Activated CD4-positive, alpha-beta T cell treated with anti-CD3 and anti-CD28 coated beads for 36 hours (primary cell): ENCODE measurements around the gene PLPPR1. TPM values are rescaled to one million over a fixed set of nuclear protein-coding genes. Genes with fewer than 3 reads are reported as not detected.

Experiments
- ATAC-seq: fragments of 200-7000 bp; cut with Tn5 transposase; one replicate; pipeline ENCODE4 v1.10.0; 2021; ENCODE audit warnings: mild to moderate bottlenecking, moderate library complexity
- CTCF ChIA-PET: fragments of 350-600 bp; sonication (Branson Sonifier 250); formaldehyde crosslinking; loops from one replicate; lab custom pipeline; 2021; ENCODE audit warnings: antibody characterized with exemption; lab: Charles Lee
- POLR2A ChIA-PET: fragments of 350-600 bp; sonication (Branson Sonifier 250); formaldehyde crosslinking; loops from one replicate; lab custom pipeline; 2021; ENCODE audit warnings: antibody characterized with exemption, inconsistent platforms; lab: Charles Lee
- DNase-seq: peaks from one replicate; pipeline ENCODE4 v3.0.0-alpha.2; 2020
- H3K27ac Mint-ChIP-seq: one replicate; pipeline ENCODE4 v1.8.0; 2021; ENCODE audit warnings: mixed read lengths
- H3K27me3 Mint-ChIP-seq: one replicate; pipeline ENCODE4 v1.8.0; 2021; ENCODE audit warnings: mixed read lengths
- H3K36me3 Mint-ChIP-seq: one replicate; pipeline ENCODE4 v1.8.0; 2021; ENCODE audit warnings: low read depth, mixed read lengths
- H3K4me1 Mint-ChIP-seq: one replicate; pipeline ENCODE4 v1.8.0; 2021; ENCODE audit warnings: mixed read lengths
- H3K4me3 Mint-ChIP-seq: one replicate; pipeline ENCODE4 v1.8.0; 2021; ENCODE audit warnings: mild to moderate bottlenecking, moderate library complexity, mixed read lengths
- H3K9me3 Mint-ChIP-seq: one replicate; pipeline ENCODE4 v1.8.0; 2021; ENCODE audit warnings: low read depth, mixed read lengths
- intact Hi-C, 2 experiments: fragments of 100-400 bp; cut with DNase I in 1 of 2; cut with micrococcal nuclease in 1 of 2; formaldehyde crosslinking; loops; one replicate each; pipeline versions ENCODE4 v1.14.2 to v1.15.1; 2022 to 2024; cut with DNase I, micrococcal nuclease
- total RNA-seq, 2 experiments: library from RNA; stranded (reverse); gene quantifications; one replicate each; pipeline ENCODE4 v1.2.3, GENCODE V29; 2021

Gene PLPPR1
- total RNA-seq, 2 experiments from 2014 or later: not detected

DNA sequence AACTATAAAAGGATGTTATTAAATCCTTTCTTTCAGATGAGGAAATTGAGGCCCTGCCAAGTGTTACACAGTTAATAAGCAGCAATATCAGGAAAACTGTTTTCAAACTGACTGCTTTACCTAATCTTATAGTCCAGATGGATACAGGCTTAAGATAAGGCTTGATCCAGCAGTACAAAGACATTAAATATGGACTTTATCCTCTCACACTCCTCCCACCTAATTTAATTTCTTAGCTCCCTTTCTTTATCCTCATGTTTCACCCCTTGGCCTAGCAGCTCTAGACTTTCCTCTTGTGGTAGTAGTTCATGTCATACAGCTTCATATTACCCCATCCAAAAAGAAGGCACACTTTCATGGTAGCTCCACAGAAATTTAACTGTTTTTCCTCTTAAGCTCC lies 191.8 kb downstream of the PLPPR1 start:
- Mint-ChIP-seq H3K27me3 (no peaks in the 10 kb centered on the region), H3K4me1 (no peaks in the 10 kb centered on the region), H3K4me3 (no peak overlapping the region), H3K27ac (no peak overlapping the region), H3K36me3 (no peaks in the 10 kb centered on the region), H3K9me3 (no peaks in the 10 kb centered on the region)
- POLR2A ChIA-PET: no interaction called here
- intact Hi-C loops: no loop called here
- CTCF ChIA-PET: no interaction called here
- ATAC-seq (no peak), DNase-seq (no peak)

DNA sequence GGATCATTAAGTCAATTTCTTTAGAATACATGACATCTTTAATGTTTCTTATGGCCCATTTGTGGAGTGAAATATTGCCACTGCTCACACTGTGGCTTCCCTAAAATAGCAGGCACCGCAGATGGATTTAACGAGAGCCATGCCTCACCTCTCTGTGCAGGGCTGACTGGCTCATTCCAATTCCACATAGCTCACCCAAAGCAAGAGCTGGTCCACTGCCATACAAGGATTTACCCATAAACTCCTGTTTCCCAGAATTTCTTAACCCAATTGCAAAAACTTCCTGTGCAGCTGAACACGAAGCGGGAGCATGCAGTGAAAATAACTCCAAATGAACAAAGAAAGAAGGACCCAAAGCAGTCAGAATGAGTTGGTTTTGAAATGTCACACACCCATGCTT lies 196.7 kb downstream of the PLPPR1 start:
- no peaks in the 10 kb centered on the region for H3K36me3 Mint-ChIP-seq
- no peak overlapping the region for H3K4me3 Mint-ChIP-seq
- H3K4me1 Mint-ChIP-seq: no peaks in the 10 kb centered on the region

DNA sequence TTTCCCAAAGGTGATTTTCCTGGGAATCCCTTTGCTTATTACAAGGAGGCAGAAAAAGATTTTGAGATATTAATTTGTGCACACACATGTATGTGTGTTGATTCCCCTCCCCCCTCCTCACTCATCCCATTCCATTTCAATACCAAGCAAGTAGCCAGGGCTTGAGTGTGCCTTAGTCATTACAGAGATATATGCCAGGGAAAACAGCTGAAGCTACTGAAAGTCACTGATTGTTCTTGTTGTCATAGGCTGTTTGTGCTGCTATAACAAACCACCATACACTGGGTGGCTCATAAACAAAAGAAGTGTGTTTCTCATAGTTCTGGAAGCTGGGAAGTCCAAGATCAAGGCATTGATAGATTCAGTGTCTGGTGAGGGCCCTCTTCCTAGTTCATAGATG lies 197.6 kb downstream of the PLPPR1 start:
- Mint-ChIP-seq H3K9me3 (no peaks in the 10 kb centered on the region), H3K4me1 (no peaks in the 10 kb centered on the region), H3K27me3 (no peaks in the 10 kb centered on the region), H3K36me3 (no peaks in the 10 kb centered on the region), H3K27ac (no peak overlapping the region), H3K4me3 (no peak overlapping the region)
- no peak for ATAC-seq
- no peak for DNase-seq
- CTCF ChIA-PET: interaction anchor here (0.6 kb wide), 1 partner anchor 523 kb away, joined by 4 read pairs; no protein-coding TSS in a partner anchor
- POLR2A ChIA-PET: no interaction called here
- intact Hi-C loops: no loop called here

More for the DNA sequence above, 196.7 kb downstream of the PLPPR1 start:
- no peaks in the 10 kb centered on the region for H3K9me3 Mint-ChIP-seq
- no peak overlapping the region for H3K27ac Mint-ChIP-seq
- H3K27me3 Mint-ChIP-seq: no peaks in the 10 kb centered on the region
- ATAC-seq (no peak), DNase-seq (no peak)
- ChIA-PET CTCF (no interaction called here), POLR2A (no interaction called here)
- intact Hi-C loops: no loop called here

DNA sequence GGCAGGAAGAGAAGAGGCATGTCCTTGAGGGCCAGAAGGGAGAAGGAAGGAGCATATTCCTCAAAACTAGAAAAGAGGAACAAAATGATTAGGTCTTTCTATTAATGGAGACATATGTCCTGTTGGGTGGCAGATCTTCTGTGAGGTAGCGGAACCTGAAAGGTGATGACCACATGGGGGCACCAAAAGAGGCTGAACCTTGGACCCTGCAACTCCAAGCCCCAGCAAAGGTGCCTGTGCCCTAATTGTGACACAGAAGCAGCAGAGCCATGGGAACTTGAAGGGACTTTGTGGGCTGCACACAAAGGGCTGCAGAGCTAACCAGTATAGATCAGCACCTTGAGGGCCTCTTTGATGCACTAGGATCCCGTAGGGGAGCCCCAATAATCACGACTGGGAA lies 198.3 kb downstream of the PLPPR1 start:
- ATAC-seq: no peak
- no peak overlapping the region for H3K4me3 Mint-ChIP-seq
- peak; percentile 3 for DNase-seq
- intact Hi-C loops: no loop called here
- H3K27ac Mint-ChIP-seq: no peak overlapping the region
- ChIA-PET CTCF (interaction anchor here (0.6 kb wide), 1 partner anchor 524 kb away, joined by 4 read pairs; no protein-coding TSS in a partner anchor), POLR2A (no interaction called here)
- no peaks in the 10 kb centered on the region for H3K4me1 Mint-ChIP-seq
- H3K36me3 Mint-ChIP-seq: no peaks in the 10 kb centered on the region
- H3K27me3 Mint-ChIP-seq: no peaks in the 10 kb centered on the region
- no peaks in the 10 kb centered on the region for H3K9me3 Mint-ChIP-seq

DNA sequence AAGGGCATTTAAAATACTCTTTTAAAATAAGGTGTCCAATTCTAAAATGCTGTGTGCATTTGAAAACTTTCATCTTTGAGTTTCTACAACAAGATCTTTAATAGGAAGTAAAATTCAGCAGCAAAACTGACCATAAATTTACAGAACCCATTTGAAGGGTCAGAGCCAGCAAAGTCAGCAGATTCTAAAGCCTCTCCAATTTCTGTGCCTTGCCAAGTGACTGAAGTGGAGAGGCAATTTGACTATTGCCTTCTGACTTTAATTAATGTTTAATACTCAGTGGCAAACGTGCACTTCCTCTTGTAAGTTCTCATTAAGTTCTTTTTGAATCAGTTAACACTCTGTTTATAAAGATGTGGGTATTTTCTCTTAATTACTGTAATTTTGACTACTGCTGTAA lies 201.1 kb downstream of the PLPPR1 start:
- no peak for DNase-seq
- no peaks in the 10 kb centered on the region for H3K27me3 Mint-ChIP-seq
- intact Hi-C loops: loop anchor here in 1 of 2 experiments (10.0 kb wide), 1 partner anchor 515 kb away; no protein-coding TSS in a partner anchor
- ChIA-PET POLR2A (no interaction called here), CTCF (interaction anchor here (0.6 kb wide), 1 partner anchor 596 kb away, joined by 4 read pairs; no protein-coding TSS in a partner anchor)
- no peaks in the 10 kb centered on the region for H3K4me1 Mint-ChIP-seq
- ATAC-seq: no peak
- H3K36me3 Mint-ChIP-seq: no peaks in the 10 kb centered on the region
- no peak overlapping the region for H3K27ac Mint-ChIP-seq
- H3K4me3 Mint-ChIP-seq: no peak overlapping the region
- no peaks in the 10 kb centered on the region for H3K9me3 Mint-ChIP-seq

- Mint-ChIP-seq H3K4me3 (no peak overlapping the region), H3K27me3 (peaks cover 2% of the 10 kb centered on the region), H3K27ac (no peak overlapping the region), H3K9me3 (no peaks in the 10 kb centered on the region), H3K4me1 (no peaks in the 10 kb centered on the region), H3K36me3 (no peaks in the 10 kb centered on the region)
- POLR2A ChIA-PET: no interaction called here
- no peak for ATAC-seq
- CTCF ChIA-PET: interaction anchor here (2.0 kb wide), 1 partner anchor 79 kb away, joined by 6 read pairs; no protein-coding TSS in a partner anchor
- DNase-seq: no peak
- intact Hi-C loops: loop anchor here in 1 of 2 experiments (10.0 kb wide), 1 partner anchor 518 kb away; no protein-coding TSS in a partner anchor
Observed at GRCh38 chr9:101232405-101232977, 204.0 kb downstream of the PLPPR1 start.

DNA sequence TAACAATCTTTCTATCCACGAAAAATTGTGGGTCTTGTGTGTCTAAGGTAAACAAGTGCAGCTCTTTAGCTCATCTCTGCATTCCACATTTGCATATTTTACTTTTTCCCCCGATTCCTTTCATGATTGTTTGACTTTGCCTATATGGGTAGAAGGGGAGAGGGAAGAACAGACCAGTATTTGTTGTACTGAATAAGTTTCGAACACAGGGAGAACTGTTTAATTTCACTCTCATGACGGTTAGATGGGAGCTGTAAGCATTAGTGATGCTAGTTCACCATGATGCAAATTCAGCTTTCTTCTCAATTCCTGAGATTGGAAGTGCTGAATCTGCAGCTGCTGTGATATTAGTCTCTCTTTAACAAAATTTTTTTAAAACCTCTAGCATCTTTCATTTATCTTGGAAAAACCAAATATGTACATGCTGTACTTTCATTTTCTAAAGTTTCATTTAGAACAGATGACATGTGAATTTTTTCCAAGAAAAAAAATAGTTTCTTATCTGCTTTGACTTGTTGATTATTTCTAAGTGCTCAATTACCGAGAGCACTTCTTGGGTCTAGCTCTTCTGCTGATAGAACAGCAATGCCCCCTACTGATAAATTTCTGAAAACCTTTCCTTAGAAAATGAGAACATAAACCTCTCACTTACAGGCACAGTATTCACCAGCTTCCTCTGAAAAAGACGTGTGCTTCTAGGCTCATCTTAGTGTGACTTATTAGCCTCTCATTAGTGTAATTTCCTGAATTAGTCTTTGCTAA lies 206.8 kb downstream of the PLPPR1 start:
- H3K4me3 Mint-ChIP-seq: no peak overlapping the region
- H3K9me3 Mint-ChIP-seq: no peaks in the 10 kb centered on the region
- intact Hi-C loops: loop anchor here in 1 of 2 experiments (2.0 to 10.0 kb wide), 2 partner anchors 520 to 632 kb away; no protein-coding TSS in a partner anchor
- ATAC-seq (no peak), DNase-seq (no peak)
- H3K27ac Mint-ChIP-seq: no peak overlapping the region
- H3K27me3 Mint-ChIP-seq: peaks cover 2% of the 10 kb centered on the region
- POLR2A ChIA-PET: no interaction called here
- no peaks in the 10 kb centered on the region for H3K4me1 Mint-ChIP-seq
- no peaks in the 10 kb centered on the region for H3K36me3 Mint-ChIP-seq
- CTCF ChIA-PET: interaction anchor here (1.0 to 1.5 kb wide), 4 partner anchors 10 to 633 kb away, joined by 3 to 4 read pairs (median 3); no protein-coding TSS in a partner anchor

- H3K36me3 Mint-ChIP-seq: no peaks in the 10 kb centered on the region
- intact Hi-C loops: loop anchor here in 1 of 2 experiments (10.0 kb wide), 1 partner anchor 48 kb away; no protein-coding TSS in a partner anchor
- no peak overlapping the region for H3K4me3 Mint-ChIP-seq
- H3K27me3 Mint-ChIP-seq: peaks cover 4% of the 10 kb centered on the region
- CTCF ChIA-PET: no interaction called here
- ATAC-seq (no peak), DNase-seq (no peak)
- POLR2A ChIA-PET: no interaction called here
- no peak overlapping the region for H3K27ac Mint-ChIP-seq
- no peaks in the 10 kb centered on the region for H3K9me3 Mint-ChIP-seq
- no peaks in the 10 kb centered on the region for H3K4me1 Mint-ChIP-seq
Observed at GRCh38 chr9:101242651-101243050, 214.1 kb downstream of the PLPPR1 start.

GRCh38 chr9:101246691-101247090 lies 218.2 kb downstream of the PLPPR1 start:
- Mint-ChIP-seq H3K36me3 (no peaks in the 10 kb centered on the region), H3K4me1 (no peaks in the 10 kb centered on the region), H3K27ac (no peak overlapping the region), H3K27me3 (peaks cover 4% of the 10 kb centered on the region), H3K4me3 (no peak overlapping the region), H3K9me3 (no peaks in the 10 kb centered on the region)
- intact Hi-C loops: loop anchor here in 1 of 2 experiments (10.0 kb wide), 1 partner anchor 52 kb away; no protein-coding TSS in a partner anchor
- DNase-seq: no peak
- CTCF ChIA-PET: no interaction called here
- POLR2A ChIA-PET: no interaction called here
- ATAC-seq: no peak

DNA sequence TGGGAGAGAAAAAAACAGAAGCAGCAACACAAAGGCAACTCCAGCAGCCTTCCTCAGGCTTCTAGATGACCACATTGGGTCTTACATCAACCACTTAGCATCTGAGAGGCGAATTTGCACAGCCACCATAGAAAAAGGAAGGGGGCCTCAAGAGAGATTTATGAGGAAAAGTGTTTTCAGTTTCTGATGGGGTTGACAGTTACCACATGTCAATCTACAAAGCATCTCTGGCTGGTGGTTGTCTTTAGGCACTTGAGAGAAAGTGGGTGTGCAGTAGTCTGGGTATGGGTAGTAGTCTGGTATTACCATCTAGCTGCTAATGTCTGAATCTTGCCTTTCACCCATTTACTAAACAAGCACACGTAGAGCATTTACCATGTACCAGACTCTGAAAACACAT lies 218.8 kb downstream of the PLPPR1 start:
- Mint-ChIP-seq H3K4me3 (no peak overlapping the region), H3K36me3 (no peaks in the 10 kb centered on the region), H3K27me3 (peaks cover 4% of the 10 kb centered on the region), H3K9me3 (no peaks in the 10 kb centered on the region), H3K27ac (no peak overlapping the region), H3K4me1 (no peaks in the 10 kb centered on the region)
- intact Hi-C loops: loop anchor here in 1 of 2 experiments (10.0 kb wide), 1 partner anchor 52 kb away; no protein-coding TSS in a partner anchor
- ATAC-seq (no peak), DNase-seq (no peak)
- CTCF ChIA-PET: interaction anchor here (1.3 kb wide), 1 partner anchor 532 kb away, joined by 3 read pairs; no protein-coding TSS in a partner anchor
- POLR2A ChIA-PET: no interaction called here

DNA sequence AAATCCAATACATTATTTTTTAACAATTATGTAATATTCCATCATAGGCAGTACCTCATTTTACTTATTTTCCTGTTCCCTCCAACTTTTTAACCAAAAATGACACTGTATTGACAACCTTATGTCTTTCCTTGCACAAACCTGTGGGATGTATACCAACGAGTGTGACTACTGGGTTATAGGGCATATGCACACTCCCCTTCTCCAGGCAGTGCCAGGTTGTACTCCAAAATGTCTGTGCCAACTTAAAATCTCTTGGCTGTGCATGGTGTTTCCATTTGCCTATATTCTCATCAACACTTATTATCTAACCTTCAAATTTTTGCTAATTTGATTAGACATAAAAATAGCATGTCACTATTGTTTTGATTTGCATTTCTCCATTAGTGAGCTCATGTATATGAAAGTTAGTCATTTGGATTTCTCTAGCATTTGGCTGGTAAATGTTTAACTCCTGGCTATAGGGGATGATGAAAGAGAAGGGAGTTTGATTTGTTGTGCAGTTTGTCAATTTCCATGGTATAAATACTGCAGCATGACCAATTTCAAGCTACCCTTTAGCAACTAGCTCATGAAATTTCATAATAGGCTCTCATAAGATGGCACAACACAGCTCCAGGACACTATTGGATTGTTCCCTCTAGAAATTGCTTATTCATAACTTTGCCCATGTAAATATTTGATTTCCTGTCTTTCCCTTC lies 226.4 kb downstream of the PLPPR1 start:
- Mint-ChIP-seq H3K36me3 (no peaks in the 10 kb centered on the region), H3K27ac (no peak overlapping the region), H3K27me3 (peaks cover 1% of the 10 kb centered on the region), H3K4me1 (no peaks in the 10 kb centered on the region), H3K4me3 (no peak overlapping the region), H3K9me3 (no peaks in the 10 kb centered on the region)
- POLR2A ChIA-PET: no interaction called here
- DNase-seq (no peak), ATAC-seq (no peak)
- intact Hi-C loops: no loop called here
- CTCF ChIA-PET: interaction anchor here (0.6 kb wide), 1 partner anchor 18 kb away, joined by 3 read pairs; no protein-coding TSS in a partner anchor
